Immature natural killer cell (primary cell): ENCODE data around the gene UBE2M. TPM values are rescaled to one million over a fixed set of nuclear protein-coding genes. Genes with fewer than 3 reads are reported as not detected.

ENCODE experiments used
- DNase-seq, 3 donors: peaks; one replicate each; pipeline ENCODE4 v3.0.0; 2022; ENCODE audit warnings: mixed read lengths in 1 of 3
- H3K27ac Mint-ChIP-seq, 6 donors: one replicate each; pipeline ENCODE4 v1.8.0; 2020; ENCODE audit warnings: mixed read lengths in 6 of 6, mild to moderate bottlenecking in 5 of 6, inconsistent platforms in 4 of 6, moderate library complexity in 3 of 6
- H3K27me3 Mint-ChIP-seq, 3 donors: one replicate each; pipeline ENCODE4 v1.8.0; 2020 to 2021; ENCODE audit warnings: low read depth in 3 of 3, mild to moderate bottlenecking in 3 of 3, mixed read lengths in 3 of 3, moderate library complexity in 3 of 3, inconsistent platforms in 1 of 3
- H3K36me3 Mint-ChIP-seq, 3 donors: one replicate each; pipeline ENCODE4 v1.8.0; 2020; ENCODE audit warnings: mixed read lengths in 3 of 3, inconsistent platforms in 2 of 3, mild to moderate bottlenecking in 2 of 3
- H3K4me1 Mint-ChIP-seq, 2 donors: one replicate each; pipeline ENCODE4 v1.8.0; 2020; ENCODE audit warnings: inconsistent platforms in 2 of 2, mild to moderate bottlenecking in 2 of 2, mixed read lengths in 2 of 2, moderate library complexity in 1 of 2
- H3K4me3 Mint-ChIP-seq, 5 donors: one replicate each; pipeline ENCODE4 v1.8.0; 2020; ENCODE audit warnings: mild to moderate bottlenecking in 5 of 5, mixed read lengths in 5 of 5, inconsistent platforms in 3 of 5, moderate library complexity in 3 of 5
- H3K9me3 Mint-ChIP-seq, 6 donors: one replicate each; pipeline ENCODE4 v1.8.0; 2020; ENCODE audit warnings: mild to moderate bottlenecking in 6 of 6, mixed read lengths in 6 of 6, inconsistent platforms in 4 of 6, moderate library complexity in 3 of 6
- polyA plus RNA-seq, 3 donors: library from polyadenylated mRNA; unstranded; fragments of 300-500 nt; fragmentation: Illumina TruSeq; gene quantifications; one replicate each; pipeline ENCODE4 v1.2.3, GENCODE V29; 2021

UBE2M gene
- polyA plus RNA-seq, 3 donors from 2014 or later: 10.8 to 18.5 (median 15.5) TPM

GRCh38 chr19:58531034-58531840 is 27.2 kb downstream of the UBE2M start:
- H3K4me3 Mint-ChIP-seq: no peak overlapping the region
- H3K9me3 Mint-ChIP-seq: no peaks in the 10 kb centered on the region
- DNase-seq: no peak
- peaks cover 0 to 5% (median 0%) of the 10 kb centered on the region in 3 donors for H3K36me3 Mint-ChIP-seq
- no peak overlapping the region for H3K27ac Mint-ChIP-seq
- no peaks in the 10 kb centered on the region for H3K4me1 Mint-ChIP-seq
- peaks cover 0 to 4% (median 2%) of the 10 kb centered on the region in 3 donors for H3K27me3 Mint-ChIP-seq

GRCh38 chr19:58529405-58529804 is 29.0 kb downstream of the UBE2M start:
- H3K27ac Mint-ChIP-seq: no peak overlapping the region
- H3K9me3 Mint-ChIP-seq: no peaks in the 10 kb centered on the region
- no peak for DNase-seq
- H3K4me1 Mint-ChIP-seq: no peaks in the 10 kb centered on the region
- peaks cover 0 to 5% (median 0%) of the 10 kb centered on the region in 3 donors for H3K36me3 Mint-ChIP-seq
- H3K4me3 Mint-ChIP-seq: no peak overlapping the region
- H3K27me3 Mint-ChIP-seq: peaks cover 0 to 4% (median 0%) of the 10 kb centered on the region in 3 donors

- no peaks in the 10 kb centered on the region for H3K9me3 Mint-ChIP-seq
- H3K4me3 Mint-ChIP-seq: no peak overlapping the region
- peaks cover 10 to 12% (median 11%) of the 10 kb centered on the region in 3 donors for H3K27me3 Mint-ChIP-seq
- H3K36me3 Mint-ChIP-seq: peaks cover 0 to 4% (median 0%) of the 10 kb centered on the region in 3 donors
- H3K27ac Mint-ChIP-seq: peak overlapping the region in 2 of 6 donors; percentile 37 to 78
- peaks cover 27 to 29% of the 10 kb centered on the region in 2 donors for H3K4me1 Mint-ChIP-seq
- DNase-seq: no peak
Observed at GRCh38 chr19:58522709-58523108, 35.7 kb downstream of the UBE2M start.

GRCh38 chr19:58521651-58522050 is 36.8 kb downstream of the UBE2M start:
- H3K27me3 Mint-ChIP-seq: peaks cover 10 to 12% (median 11%) of the 10 kb centered on the region in 3 donors
- DNase-seq: no peak
- H3K4me1 Mint-ChIP-seq: peaks cover 29 to 30% of the 10 kb centered on the region in 2 donors
- peaks cover 0 to 4% (median 0%) of the 10 kb centered on the region in 3 donors for H3K36me3 Mint-ChIP-seq
- H3K4me3 Mint-ChIP-seq: peak overlapping the region in 3 of 5 donors; percentile 31 to 60 (median 49)
- H3K27ac Mint-ChIP-seq: peak overlapping the region in 2 of 6 donors; percentile 76 to 78
- H3K9me3 Mint-ChIP-seq: no peaks in the 10 kb centered on the region

GRCh38 chr19:58520257-58520599 is 38.2 kb downstream of the UBE2M start:
- Mint-ChIP-seq H3K4me3 (peak overlapping the region; percentile 91 to 96 (median 91)), H3K27ac (peak overlapping the region; percentile 96 to 99 (median 97)), H3K27me3 (peaks cover 12% of the 10 kb centered on the region in 3 donors), H3K9me3 (no peaks in the 10 kb centered on the region), H3K4me1 (peaks cover 29 to 37% of the 10 kb centered on the region in 2 donors), H3K36me3 (peaks cover 0 to 5% (median 4%) of the 10 kb centered on the region in 3 donors)
- no peak for DNase-seq

- H3K4me3 Mint-ChIP-seq: peak within 1 kb of the TSS; percentile 91 to 96 (median 91)
- peaks cover 29 to 37% of the 10 kb centered on the region in 2 donors for H3K4me1 Mint-ChIP-seq
- peaks cover 0 to 5% (median 4%) of the 10 kb centered on the region in 3 donors for H3K36me3 Mint-ChIP-seq
- DNase-seq: peak; percentile 91 to 93 (median 93)
- peak within 1 kb of the TSS; percentile 96 to 99 (median 97) for H3K27ac Mint-ChIP-seq
- no peaks in the 10 kb centered on the region for H3K9me3 Mint-ChIP-seq
- peaks cover 12 to 13% (median 12%) of the 10 kb centered on the region in 3 donors for H3K27me3 Mint-ChIP-seq
Observed at GRCh38 chr19:58519355-58520256, 38.8 kb downstream of the UBE2M start, which contains the start of gene ZBTB45. ZBTB45 (minus strand) TSS chr19:58519810; CDS start chr19:58517673, 2,137 bp downstream.

GRCh38 chr19:58519087-58519354 is 39.4 kb downstream of the UBE2M start:
- Mint-ChIP-seq H3K9me3 (no peaks in the 10 kb centered on the region), H3K36me3 (peaks cover 0 to 5% (median 4%) of the 10 kb centered on the region in 3 donors), H3K4me3 (peak overlapping the region; percentile 91 to 96 (median 91)), H3K27ac (peak overlapping the region; percentile 96 to 99 (median 97)), H3K4me1 (peaks cover 32 to 42% of the 10 kb centered on the region in 2 donors), H3K27me3 (peaks cover 12 to 15% (median 13%) of the 10 kb centered on the region in 3 donors)
- peak in 1 of 3 donors; percentile 38 for DNase-seq

- Mint-ChIP-seq H3K27me3 (peaks cover 12 to 17% (median 13%) of the 10 kb centered on the region in 3 donors), H3K27ac (peak overlapping the region; percentile 96 to 99 (median 97)), H3K4me3 (peak overlapping the region; percentile 91 to 96 (median 91)), H3K36me3 (peaks cover 0 to 5% (median 4%) of the 10 kb centered on the region in 3 donors), H3K9me3 (no peaks in the 10 kb centered on the region), H3K4me1 (peaks cover 34 to 45% of the 10 kb centered on the region in 2 donors)
- DNase-seq: no peak
Observed at GRCh38 chr19:58518256-58519086, 39.9 kb downstream of the UBE2M start.

GRCh38 chr19:58516964-58517833 is 41.2 kb downstream of the UBE2M start:
- no peaks in the 10 kb centered on the region for H3K9me3 Mint-ChIP-seq
- peaks cover 0 to 5% (median 4%) of the 10 kb centered on the region in 3 donors for H3K36me3 Mint-ChIP-seq
- no peak for DNase-seq
- H3K4me1 Mint-ChIP-seq: peaks cover 34 to 45% of the 10 kb centered on the region in 2 donors
- H3K27ac Mint-ChIP-seq: peak overlapping the region in 1 of 6 donors; percentile 74
- H3K4me3 Mint-ChIP-seq: peak overlapping the region in 1 of 5 donors; percentile 27
- H3K27me3 Mint-ChIP-seq: peaks cover 12 to 19% (median 13%) of the 10 kb centered on the region in 3 donors

GRCh38 chr19:58516246-58516836 is 42.1 kb downstream of the UBE2M start:
- no peak overlapping the region for H3K4me3 Mint-ChIP-seq
- DNase-seq: no peak
- no peaks in the 10 kb centered on the region for H3K9me3 Mint-ChIP-seq
- H3K27me3 Mint-ChIP-seq: peaks cover 12 to 19% (median 13%) of the 10 kb centered on the region in 3 donors
- H3K27ac Mint-ChIP-seq: no peak overlapping the region
- H3K4me1 Mint-ChIP-seq: peaks cover 34 to 45% of the 10 kb centered on the region in 2 donors
- H3K36me3 Mint-ChIP-seq: peaks cover 0 to 5% (median 4%) of the 10 kb centered on the region in 3 donors

GRCh38 chr19:58515259-58515658 is 43.2 kb downstream of the UBE2M start:
- no peaks in the 10 kb centered on the region for H3K9me3 Mint-ChIP-seq
- H3K36me3 Mint-ChIP-seq: peaks cover 0 to 5% (median 4%) of the 10 kb centered on the region in 3 donors
- H3K4me1 Mint-ChIP-seq: peaks cover 30 to 42% of the 10 kb centered on the region in 2 donors
- H3K27ac Mint-ChIP-seq: peak overlapping the region in 4 of 6 donors; percentile 18 to 49 (median 41)
- peaks cover 10 to 19% (median 13%) of the 10 kb centered on the region in 3 donors for H3K27me3 Mint-ChIP-seq
- DNase-seq: no peak
- H3K4me3 Mint-ChIP-seq: peak overlapping the region in 4 of 5 donors; percentile 16 to 57 (median 35)
